Stimulated activated CD4-positive, alpha-beta T cell treated with anti-CD3 and anti-CD28 coated beads, Interleukin-4, amount 100 ng/mL, for 4 hours (primary cell): ENCODE measurements around the gene PSMG2.
A peak's percentile ranks its signal among the peaks of the same experiment; 100 is the strongest.

ENCODE experiments used
- DNase-seq, 2 experiments: peaks; one replicate each; pipeline ENCODE4 v3.0.0-alpha.2; 2020

PSMG2 gene

DNA sequence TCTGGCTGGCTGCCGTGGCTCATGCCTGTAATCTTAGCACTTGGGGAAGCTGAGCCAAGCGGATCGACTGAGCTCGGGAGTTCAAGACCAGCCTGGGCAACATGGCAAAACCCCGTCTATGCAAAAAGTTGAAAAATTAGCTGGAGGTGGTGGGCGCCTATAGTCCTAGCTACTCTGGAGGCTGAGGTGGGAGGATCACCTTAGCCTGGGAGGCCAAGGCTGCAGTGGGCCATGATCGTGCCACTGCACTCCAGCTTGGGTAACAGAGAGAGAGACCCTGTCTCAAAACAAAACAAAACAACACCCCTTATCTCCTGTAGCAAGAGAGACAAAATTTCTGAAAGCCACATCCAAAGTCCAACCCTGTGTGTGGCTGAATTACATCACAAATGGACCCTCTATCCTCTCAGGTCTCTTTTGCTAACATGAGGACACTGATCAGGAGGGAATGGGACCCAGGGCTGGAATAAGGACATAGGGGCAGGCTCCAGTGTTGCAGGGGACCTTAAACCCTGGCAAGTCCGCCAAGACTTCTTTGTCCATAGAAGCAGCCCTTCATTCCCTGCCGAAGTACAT is 64.8 kb downstream of the PSMG2 start:
- DNase-seq: no peak

DNA sequence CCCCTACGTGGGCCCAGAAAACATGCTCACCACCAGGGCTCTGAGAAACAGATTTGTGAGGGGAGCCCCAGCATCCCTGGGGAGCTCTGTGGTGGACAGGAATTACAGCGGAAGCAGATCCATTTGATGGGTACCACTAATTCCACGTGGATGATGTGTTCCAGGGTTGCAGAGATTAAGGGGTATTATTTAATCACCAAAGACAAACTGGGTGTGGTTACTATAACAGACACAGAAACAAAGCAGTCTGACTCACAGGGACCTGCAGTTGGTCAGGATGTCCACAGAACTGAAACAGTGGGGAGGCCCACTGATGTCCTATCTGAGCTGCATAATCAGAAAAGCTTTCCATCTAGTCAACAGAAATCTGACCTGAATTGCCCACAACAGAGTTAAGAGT is 65.8 kb downstream of the PSMG2 start:
- DNase-seq: no peak

DNA sequence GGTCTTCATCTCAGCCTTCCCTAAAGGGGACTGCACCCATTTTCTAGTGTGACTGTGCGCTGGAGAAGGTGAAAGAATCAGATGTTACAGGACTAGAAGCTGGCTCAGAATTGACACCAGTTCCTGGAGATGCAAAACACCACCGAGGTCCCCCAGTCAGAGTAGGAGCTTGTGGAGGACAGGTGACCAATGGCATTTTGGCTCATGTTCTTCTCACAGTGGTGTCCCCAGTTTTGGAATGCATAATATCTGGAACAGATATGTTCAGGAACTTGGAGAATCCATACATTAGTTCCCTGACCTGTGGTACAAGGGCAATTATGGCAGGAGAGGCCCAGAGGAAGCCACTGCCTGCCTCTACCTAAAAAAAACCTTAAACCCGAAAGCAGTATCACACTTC is 66.3 kb downstream of the PSMG2 start:
- DNase-seq: no peak

DNA sequence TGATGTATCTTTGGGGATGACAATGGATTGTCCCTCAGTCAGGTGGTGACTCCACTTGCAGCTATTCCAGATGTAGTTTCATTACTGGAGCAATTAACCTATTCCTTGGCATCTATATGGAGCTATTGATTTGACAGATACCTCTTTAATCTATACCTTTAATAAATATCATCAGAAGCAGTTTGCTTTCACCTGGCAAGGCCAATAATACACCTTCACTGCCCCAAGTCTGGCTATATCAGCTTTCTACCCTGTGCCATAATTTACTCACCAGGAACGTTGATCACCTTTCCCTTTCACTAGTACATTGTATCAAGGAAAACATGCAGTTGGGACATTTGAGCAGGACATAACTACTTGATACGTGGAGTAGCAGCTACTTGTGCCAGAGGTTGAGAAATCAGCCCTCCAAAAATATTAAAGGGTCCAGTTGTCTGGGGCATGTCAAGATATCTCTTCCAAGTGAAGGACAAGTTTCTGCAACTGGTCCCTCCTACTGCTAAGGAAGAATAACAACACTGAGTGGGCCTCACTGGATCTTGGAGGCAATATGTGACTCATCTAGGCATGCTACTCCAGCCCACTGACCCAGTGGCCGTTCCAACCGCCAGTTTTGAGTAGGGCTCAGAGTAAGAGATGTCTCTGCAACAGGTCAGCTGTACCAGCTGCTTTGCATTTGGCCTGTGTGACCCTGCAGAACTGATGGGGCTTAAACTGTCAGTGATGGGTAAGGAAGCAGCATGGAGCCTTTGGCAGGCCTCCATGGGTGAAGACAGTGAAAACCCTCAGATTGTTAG is 67.0 kb downstream of the PSMG2 start:
- no peak for DNase-seq

DNA sequence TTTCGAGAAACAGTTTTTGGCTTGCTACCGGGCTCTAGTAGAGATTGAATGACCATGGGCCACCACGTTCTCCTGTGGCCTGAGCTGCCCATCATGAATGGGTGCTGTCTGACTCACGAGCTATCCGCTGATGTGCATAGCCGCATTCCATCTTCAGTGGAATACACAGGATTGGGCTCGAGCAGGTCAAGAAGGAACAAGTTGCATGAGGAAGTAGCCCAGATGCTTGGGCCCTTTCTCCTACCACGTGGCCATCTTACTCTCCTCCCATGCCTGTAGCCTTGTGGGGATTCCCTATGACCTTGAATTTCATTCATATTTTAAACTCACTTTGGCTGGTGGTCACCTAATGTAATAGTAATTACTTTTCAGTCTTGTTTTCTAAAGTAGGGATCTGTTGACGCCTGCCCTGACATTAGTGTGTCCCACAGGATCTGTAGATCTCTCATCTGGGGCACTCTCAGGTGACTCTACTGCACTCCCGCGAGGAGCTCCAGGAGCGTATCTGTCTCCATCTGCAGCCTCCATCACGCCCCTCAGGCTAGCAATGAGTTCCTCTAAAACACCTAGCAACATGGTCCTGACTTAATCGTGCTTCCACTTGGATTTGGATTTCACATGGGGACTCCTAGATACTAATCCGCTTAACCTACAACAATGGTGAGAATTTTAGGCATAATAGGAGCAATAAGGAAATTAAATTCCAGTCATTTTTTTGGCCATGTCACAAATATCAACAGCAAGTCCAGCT is 67.8 kb downstream of the PSMG2 start:
- no peak for DNase-seq

DNA sequence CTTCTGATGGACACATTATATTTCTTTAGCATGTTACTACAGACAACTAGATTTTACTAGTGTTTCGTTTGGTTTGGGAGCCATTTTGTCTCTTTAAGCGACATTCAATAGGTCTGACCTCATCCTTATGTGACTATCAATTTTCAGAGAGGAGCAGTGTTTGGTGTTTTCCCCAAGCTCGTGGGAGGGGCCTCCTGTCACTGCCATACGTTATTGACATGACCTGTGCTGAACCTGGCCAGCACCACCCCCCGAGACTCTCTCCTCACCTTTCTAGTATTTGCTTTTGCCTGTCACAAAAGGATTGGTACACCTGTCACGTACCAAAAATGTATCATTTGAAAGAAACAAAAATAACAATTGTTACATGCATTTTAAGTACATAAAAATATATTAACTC is 69.3 kb downstream of the PSMG2 start:
- DNase-seq: no peak

DNA sequence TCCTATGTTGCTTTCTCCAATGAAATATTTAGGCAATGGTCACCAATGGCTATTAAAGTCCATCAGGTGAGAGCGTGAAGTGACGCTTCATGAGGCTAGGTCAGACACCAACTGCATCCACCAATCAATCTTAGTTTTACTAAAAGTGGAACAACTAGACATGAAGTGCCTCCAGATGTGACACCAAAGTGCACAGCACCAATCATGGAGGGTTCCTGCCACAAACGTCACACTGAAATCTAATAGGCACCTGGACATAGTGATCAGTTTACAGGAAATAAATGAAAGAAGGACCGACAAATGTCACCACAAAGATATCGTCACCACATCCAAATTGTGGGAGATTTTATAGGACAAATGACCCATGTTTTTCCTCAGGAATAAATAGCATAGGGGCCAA is 70.5 kb downstream of the PSMG2 start:
- DNase-seq: no peak

DNA sequence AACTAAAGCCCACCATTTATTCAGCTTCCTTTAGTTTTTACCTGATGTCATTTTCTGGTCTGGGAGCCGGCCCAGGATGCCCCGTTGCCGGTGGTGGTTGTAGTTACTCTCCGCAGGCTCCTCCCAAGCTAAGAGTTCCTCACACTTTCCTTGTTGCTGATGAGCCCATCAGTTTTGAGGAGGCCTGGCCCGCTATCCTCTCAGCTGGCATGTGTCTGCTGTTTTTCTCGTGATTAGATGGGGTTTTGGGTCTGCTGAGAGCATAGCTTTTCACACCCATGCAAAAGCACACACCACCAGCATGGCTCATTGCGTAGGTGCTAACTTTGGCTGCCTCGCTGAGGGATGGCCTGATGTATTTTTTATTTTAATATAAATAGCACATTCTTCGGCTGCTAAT is 72.1 kb downstream of the PSMG2 start:
- peak in 1 of 2 experiments; percentile 11 for DNase-seq
